ENCODE results near the gene GPC5.
A peak's percentile ranks its signal among the peaks of the same experiment; 100 is the strongest.

Gene GPC5

DNA sequence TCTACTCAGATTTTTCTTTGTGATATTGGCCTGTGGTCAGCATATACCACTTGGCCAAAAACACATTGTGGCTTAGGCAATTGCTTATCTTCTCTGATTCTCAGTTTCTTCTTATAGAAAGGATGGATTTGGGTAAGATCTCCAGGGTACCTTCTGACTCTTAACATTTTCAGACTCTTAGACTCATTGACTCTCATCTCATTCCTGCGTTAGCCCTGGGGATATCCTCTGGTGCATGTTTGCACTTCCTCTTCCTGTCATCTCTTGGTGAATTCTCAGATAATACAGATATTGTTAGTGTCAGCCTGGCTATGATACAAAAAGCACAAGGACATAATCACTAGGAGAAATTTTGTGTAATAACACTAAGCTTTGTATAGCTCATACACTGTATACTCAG is 1335.6 kb downstream of the GPC5 start:
- no peak for DNase-seq
- H3K4ac ChIP-seq (ENCODE audit: low read depth in 1 of 2, low read length in 2 of 2): no peak overlapping the region
- H2BK15ac ChIP-seq (ENCODE audit: low read depth, poor library complexity, severe bottlenecking): no peak overlapping the region
- no peak overlapping the region for H3K4me3 ChIP-seq (ENCODE audit: insufficient read depth in 1 of 2, low read depth in 1 of 2, low read length in 2 of 2)
- no peak overlapping the region for H3K9ac ChIP-seq (ENCODE audit: low read length)
- H3K14ac ChIP-seq (ENCODE audit: low read length in 2 of 2): no peak overlapping the region
- no peaks in the 10 kb centered on the region for H3K4me1 ChIP-seq (ENCODE audit: control insufficient read depth, insufficient read depth, low read depth, low read length)
- no peaks in the 10 kb centered on the region for H3K27me3 ChIP-seq (ENCODE audit: control insufficient read depth in 1 of 2, insufficient read depth in 1 of 2, low read length in 2 of 2)
- no peak overlapping the region for H2BK12ac ChIP-seq (ENCODE audit: low read length in 2 of 2)
- no peak overlapping the region for H3K18ac ChIP-seq (ENCODE audit: low read depth in 1 of 2, low read length in 2 of 2)
- no peak overlapping the region for H2BK5ac ChIP-seq (ENCODE audit: low read depth, low read length, poor library complexity, severe bottlenecking)
- no peak overlapping the region for H2BK120ac ChIP-seq (ENCODE audit: low read depth, low read length)
- WGBS: no CpG with 5 or more reads among the region's 1 CpG
- no peak overlapping the region for H4K91ac ChIP-seq (ENCODE audit: low read length)
- no peaks in the 10 kb centered on the region for H3K36me3 ChIP-seq (ENCODE audit: control insufficient read depth in 1 of 2, insufficient read depth in 2 of 2, low read depth in 1 of 2, low read length in 2 of 2)
- no peak overlapping the region for H2AK5ac ChIP-seq (ENCODE audit: low read length, severe bottlenecking)
- no peaks in the 10 kb centered on the region for H3K79me1 ChIP-seq (replicated peaks; ENCODE audit: low read length, poor library complexity, severe bottlenecking)
- H3K23ac ChIP-seq (ENCODE audit: low read length in 2 of 2): no peak overlapping the region
- H3K27ac ChIP-seq (ENCODE audit: low read length, poor library complexity, severe bottlenecking): no peak overlapping the region
- no peak overlapping the region for H4K8ac ChIP-seq (ENCODE audit: low read length)
- no peak overlapping the region for H3K4me2 ChIP-seq (ENCODE audit: low read length, poor library complexity, severe bottlenecking)
- peaks cover 18% of the 10 kb centered on the region for H3K9me3 ChIP-seq (ENCODE audit: control insufficient read depth, low read length)
- H2AFZ ChIP-seq (ENCODE audit: low read depth, low read length): no peak overlapping the region

DNA sequence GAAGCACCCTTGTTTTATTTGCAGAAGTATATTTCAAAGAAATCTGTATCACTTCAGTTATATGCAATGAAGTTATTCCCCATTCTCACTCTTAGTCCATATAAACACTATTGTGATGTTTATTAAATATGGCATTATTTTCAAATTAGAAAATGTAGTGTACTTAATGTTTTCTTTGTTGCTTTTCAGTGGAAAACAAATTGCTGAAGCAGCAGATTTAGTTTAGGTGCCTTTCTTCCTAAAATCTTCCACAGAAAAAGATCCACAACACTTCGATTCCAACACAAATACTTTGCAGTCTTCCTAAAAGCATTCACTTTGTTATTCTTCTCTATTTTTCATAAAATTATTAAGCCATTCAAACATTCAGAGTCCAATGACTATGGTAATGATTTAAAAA is 1336.1 kb downstream of the GPC5 start:
- Histone ChIP-seq H3K79me1 (replicated peaks; ENCODE audit: low read length, poor library complexity, severe bottlenecking) (no peaks in the 10 kb centered on the region), H2BK5ac (ENCODE audit: low read depth, low read length, poor library complexity, severe bottlenecking) (no peak overlapping the region), H3K27me3 (ENCODE audit: control insufficient read depth in 1 of 2, insufficient read depth in 1 of 2, low read length in 2 of 2) (no peaks in the 10 kb centered on the region), H3K27ac (ENCODE audit: low read length, poor library complexity, severe bottlenecking) (no peak overlapping the region), H3K4me1 (ENCODE audit: control insufficient read depth, insufficient read depth, low read depth, low read length) (no peaks in the 10 kb centered on the region), H2BK12ac (ENCODE audit: low read length in 2 of 2) (no peak overlapping the region), H2AFZ (ENCODE audit: low read depth, low read length) (no peak overlapping the region), H4K8ac (ENCODE audit: low read length) (no peak overlapping the region), H2BK120ac (ENCODE audit: low read depth, low read length) (no peak overlapping the region), H3K4me2 (ENCODE audit: low read length, poor library complexity, severe bottlenecking) (no peak overlapping the region), H3K9me3 (ENCODE audit: control insufficient read depth, low read length) (peaks cover 18% of the 10 kb centered on the region), H3K14ac (ENCODE audit: low read length in 2 of 2) (no peak overlapping the region), H4K91ac (ENCODE audit: low read length) (no peak overlapping the region), H3K4me3 (ENCODE audit: insufficient read depth in 1 of 2, low read depth in 1 of 2, low read length in 2 of 2) (no peak overlapping the region), H3K9ac (ENCODE audit: low read length) (no peak overlapping the region), H3K18ac (ENCODE audit: low read depth in 1 of 2, low read length in 2 of 2) (no peak overlapping the region), H2BK15ac (ENCODE audit: low read depth, poor library complexity, severe bottlenecking) (no peak overlapping the region), H2AK5ac (ENCODE audit: low read length, severe bottlenecking) (no peak overlapping the region), H3K23ac (ENCODE audit: low read length in 2 of 2) (no peak overlapping the region), H3K4ac (ENCODE audit: low read depth in 1 of 2, low read length in 2 of 2) (no peak overlapping the region), H3K36me3 (ENCODE audit: control insufficient read depth in 1 of 2, insufficient read depth in 2 of 2, low read depth in 1 of 2, low read length in 2 of 2) (no peaks in the 10 kb centered on the region)
- WGBS: 100% methylated on average over 1 of the region's 1 CpG
- DNase-seq: no peak

DNA sequence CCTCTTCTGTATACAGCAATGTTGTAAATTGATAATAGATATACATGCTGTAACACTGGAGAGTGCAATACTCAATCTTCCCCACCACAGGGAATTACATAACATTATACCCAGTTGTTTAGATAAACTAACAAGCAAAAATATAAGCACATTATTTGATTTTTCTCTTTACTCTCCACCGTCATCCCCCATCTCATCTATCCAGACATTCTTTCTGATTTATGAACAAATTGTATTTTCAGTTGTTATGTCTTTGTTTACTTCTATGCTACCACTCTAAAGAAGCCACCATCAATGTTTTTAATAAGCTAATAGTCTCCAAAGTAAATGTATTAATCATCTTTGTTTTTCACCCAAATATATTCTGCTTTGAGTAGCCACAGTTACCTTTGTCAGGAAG is 1337.5 kb downstream of the GPC5 start:
- Histone ChIP-seq H4K91ac (ENCODE audit: low read length) (no peak overlapping the region), H3K79me1 (replicated peaks; ENCODE audit: low read length, poor library complexity, severe bottlenecking) (no peaks in the 10 kb centered on the region), H2AK5ac (ENCODE audit: low read length, severe bottlenecking) (no peak overlapping the region), H2BK5ac (ENCODE audit: low read depth, low read length, poor library complexity, severe bottlenecking) (no peak overlapping the region), H3K27me3 (ENCODE audit: control insufficient read depth in 1 of 2, insufficient read depth in 1 of 2, low read length in 2 of 2) (no peaks in the 10 kb centered on the region), H3K4me1 (ENCODE audit: control insufficient read depth, insufficient read depth, low read depth, low read length) (no peaks in the 10 kb centered on the region), H2BK120ac (ENCODE audit: low read depth, low read length) (no peak overlapping the region), H3K4me2 (ENCODE audit: low read length, poor library complexity, severe bottlenecking) (no peak overlapping the region), H3K4me3 (ENCODE audit: insufficient read depth in 1 of 2, low read depth in 1 of 2, low read length in 2 of 2) (no peak overlapping the region), H3K14ac (ENCODE audit: low read length in 2 of 2) (no peak overlapping the region), H3K18ac (ENCODE audit: low read depth in 1 of 2, low read length in 2 of 2) (no peak overlapping the region), H3K9ac (ENCODE audit: low read length) (no peak overlapping the region), H2BK12ac (ENCODE audit: low read length in 2 of 2) (no peak overlapping the region), H3K9me3 (ENCODE audit: control insufficient read depth, low read length) (peaks cover 18% of the 10 kb centered on the region), H4K8ac (ENCODE audit: low read length) (no peak overlapping the region), H3K36me3 (ENCODE audit: control insufficient read depth in 1 of 2, insufficient read depth in 2 of 2, low read depth in 1 of 2, low read length in 2 of 2) (no peaks in the 10 kb centered on the region), H2BK15ac (ENCODE audit: low read depth, poor library complexity, severe bottlenecking) (no peak overlapping the region), H2AFZ (ENCODE audit: low read depth, low read length) (no peak overlapping the region), H3K23ac (ENCODE audit: low read length in 2 of 2) (no peak overlapping the region), H3K27ac (ENCODE audit: low read length, poor library complexity, severe bottlenecking) (no peak overlapping the region), H3K4ac (ENCODE audit: low read depth in 1 of 2, low read length in 2 of 2) (no peak overlapping the region)
- no peak for DNase-seq
- WGBS: 100% methylated on average over 1 of the region's 1 CpG

DNA sequence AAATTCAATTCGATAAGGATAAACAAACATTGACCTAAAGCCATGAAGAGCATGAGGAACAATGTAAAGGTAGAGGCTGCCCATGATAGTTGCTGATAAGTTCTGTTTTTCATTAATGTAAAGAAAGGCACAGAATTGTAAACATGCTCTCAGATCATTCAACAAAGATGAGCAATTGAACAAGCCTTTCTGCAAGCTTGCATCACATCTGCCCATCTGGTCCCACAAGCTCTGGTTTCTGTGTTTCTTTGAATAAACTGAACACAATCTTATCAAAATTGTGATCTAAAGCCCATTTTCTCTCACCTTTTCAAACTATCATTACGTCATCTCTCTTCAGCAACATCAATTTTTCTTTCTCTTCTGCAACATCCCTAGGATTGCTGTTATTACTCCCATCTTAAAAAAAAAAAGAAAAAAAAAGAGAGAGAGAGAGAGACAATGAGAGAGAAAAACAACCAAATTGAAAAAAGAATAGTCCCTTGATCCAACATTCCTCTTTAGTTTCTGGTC is 1340.9 kb downstream of the GPC5 start:
- Histone ChIP-seq H3K14ac (ENCODE audit: low read length in 2 of 2) (no peak overlapping the region), H2AFZ (ENCODE audit: low read depth, low read length) (no peak overlapping the region), H3K27ac (ENCODE audit: low read length, poor library complexity, severe bottlenecking) (no peak overlapping the region), H2BK12ac (ENCODE audit: low read length in 2 of 2) (no peak overlapping the region), H2BK120ac (ENCODE audit: low read depth, low read length) (no peak overlapping the region), H3K27me3 (ENCODE audit: control insufficient read depth in 1 of 2, insufficient read depth in 1 of 2, low read length in 2 of 2) (no peaks in the 10 kb centered on the region), H3K4me2 (ENCODE audit: low read length, poor library complexity, severe bottlenecking) (no peak overlapping the region), H3K4me3 (ENCODE audit: insufficient read depth in 1 of 2, low read depth in 1 of 2, low read length in 2 of 2) (no peak overlapping the region), H4K8ac (ENCODE audit: low read length) (no peak overlapping the region), H3K79me1 (replicated peaks; ENCODE audit: low read length, poor library complexity, severe bottlenecking) (no peaks in the 10 kb centered on the region), H2BK5ac (ENCODE audit: low read depth, low read length, poor library complexity, severe bottlenecking) (no peak overlapping the region), H4K91ac (ENCODE audit: low read length) (no peak overlapping the region), H3K4me1 (ENCODE audit: control insufficient read depth, insufficient read depth, low read depth, low read length) (no peaks in the 10 kb centered on the region), H3K36me3 (ENCODE audit: control insufficient read depth in 1 of 2, insufficient read depth in 2 of 2, low read depth in 1 of 2, low read length in 2 of 2) (no peaks in the 10 kb centered on the region), H3K9ac (ENCODE audit: low read length) (no peak overlapping the region), H3K18ac (ENCODE audit: low read depth in 1 of 2, low read length in 2 of 2) (no peak overlapping the region), H3K4ac (ENCODE audit: low read depth in 1 of 2, low read length in 2 of 2) (no peak overlapping the region), H2BK15ac (ENCODE audit: low read depth, poor library complexity, severe bottlenecking) (no peak overlapping the region), H3K9me3 (ENCODE audit: control insufficient read depth, low read length) (peaks cover 18% of the 10 kb centered on the region), H2AK5ac (ENCODE audit: low read length, severe bottlenecking) (no peak overlapping the region), H3K23ac (ENCODE audit: low read length in 2 of 2) (no peak overlapping the region)
- DNase-seq: peak; percentile 11
- 100% methylated on average over 1 of the region's 2 CpGs for WGBS
